H9 (cell line): ENCODE results near the gene CCDC12. TPM values are rescaled to one million over a fixed set of nuclear protein-coding genes. Genes with fewer than 3 reads are reported as not detected.

Source experiments
- DNase-seq: peaks from one replicate; pipeline ENCODE4 v3.0.0-alpha.2; 2017
- H2AFZ ChIP-seq: one replicate; pipeline ENCODE4 v1.6.1; 2013; ENCODE audit warnings: mild to moderate bottlenecking, low read length, control low read depth, moderate library complexity
- H2AK5ac ChIP-seq: 2 replicates; pipeline ENCODE4 v1.6.1; 2013; ENCODE audit warnings: low read length, control low read depth, mixed read lengths; ENCODE audit not compliant: insufficient read length
- H2BK120ac ChIP-seq: one replicate; pipeline ENCODE4 v1.6.1; 2013; ENCODE audit warnings: low read depth, mild to moderate bottlenecking, low read length, control low read depth, inconsistent platforms; ENCODE audit not compliant: poor library complexity, severe bottlenecking
- H2BK12ac ChIP-seq: 2 replicates; pipeline ENCODE4 v1.6.1; 2013; ENCODE audit warnings: low read length, control low read depth, mixed read lengths, low read depth; ENCODE audit not compliant: insufficient read length
- H2BK15ac ChIP-seq: 2 replicates; pipeline ENCODE4 v1.6.1; 2013; ENCODE audit warnings: low read depth, low read length, control low read depth
- H2BK20ac ChIP-seq: one replicate; pipeline ENCODE4 v1.6.1; 2013; ENCODE audit warnings: low read depth, mild to moderate bottlenecking, low read length, control low read depth, inconsistent platforms; ENCODE audit not compliant: poor library complexity, severe bottlenecking
- H2BK5ac ChIP-seq: 2 replicates; pipeline ENCODE4 v1.6.1; 2013; ENCODE audit warnings: low read length, control low read depth, mixed read lengths; ENCODE audit not compliant: insufficient read length
- H3K14ac ChIP-seq: 2 replicates; pipeline ENCODE4 v1.6.1; 2013; ENCODE audit warnings: low read length, control low read depth; ENCODE audit not compliant: insufficient read depth
- H3K18ac ChIP-seq: 2 replicates; pipeline ENCODE4 v1.6.1; 2013; ENCODE audit warnings: low read depth, mild to moderate bottlenecking, mixed read lengths, low read length, control low read depth; ENCODE audit not compliant: insufficient read length
- H3K23ac ChIP-seq: 2 replicates; pipeline ENCODE4 v1.6.1; 2013; ENCODE audit warnings: low read length, control low read depth, mixed read lengths, low read depth; ENCODE audit not compliant: insufficient read length
- H3K23me2 ChIP-seq: 2 replicates; pipeline ENCODE4 v1.6.1; 2013; ENCODE audit warnings: low read depth, mild to moderate bottlenecking, mixed read lengths, low read length, control low read depth; ENCODE audit not compliant: insufficient read length, poor library complexity, severe bottlenecking
- H3K27ac ChIP-seq: 2 replicates; pipeline ENCODE4 v1.5.1; 2013; ENCODE audit warnings: low read length, control low read depth, mixed read lengths, low read depth; ENCODE audit not compliant: insufficient read length
- H3K27me3 ChIP-seq: 2 replicates; pipeline ENCODE4 v1.6.1; 2013; ENCODE audit warnings: low read length, control low read depth, inconsistent platforms; ENCODE audit not compliant: insufficient read depth
- H3K4ac ChIP-seq: 2 replicates; pipeline ENCODE4 v1.6.1; 2013; ENCODE audit warnings: low read depth, mild to moderate bottlenecking, control low read depth, inconsistent platforms, low read length, moderate library complexity
- H3K4me1 ChIP-seq: 2 replicates; pipeline ENCODE4 v1.6.1; 2013; ENCODE audit warnings: low read length, control low read depth, inconsistent platforms; ENCODE audit not compliant: insufficient read depth
- H3K4me2 ChIP-seq: 2 replicates; pipeline ENCODE4 v1.6.1; 2013; ENCODE audit warnings: low read length, control low read depth, mixed read lengths; ENCODE audit not compliant: insufficient read length, insufficient read depth
- H3K56ac ChIP-seq: 2 replicates; pipeline ENCODE4 v1.6.1; 2013; ENCODE audit warnings: low read depth, mild to moderate bottlenecking, mixed read lengths, low read length, control low read depth; ENCODE audit not compliant: insufficient read length
- H3K79me1 ChIP-seq: 2 replicates; pipeline ENCODE4 v1.6.1; 2013; ENCODE audit warnings: low read depth, mild to moderate bottlenecking, moderate library complexity, low read length, control low read depth, inconsistent platforms; ENCODE audit not compliant: insufficient read depth, poor library complexity, severe bottlenecking
- H3K79me2 ChIP-seq: 2 replicates; pipeline ENCODE4 v1.6.1; 2013; ENCODE audit warnings: low read length, control low read depth, inconsistent platforms; ENCODE audit not compliant: insufficient read depth
- H3K9ac ChIP-seq: 2 replicates; pipeline ENCODE4 v1.6.1; 2013; ENCODE audit warnings: low read length, control low read depth, mixed read lengths; ENCODE audit not compliant: insufficient read length; ENCODE audit errors: extremely low read depth
- H3K9me3 ChIP-seq: one replicate; pipeline ENCODE4 v1.6.1; 2013; ENCODE audit warnings: low read depth, low read length, inconsistent platforms; ENCODE audit not compliant: control insufficient read depth
- H3T11ph ChIP-seq: one replicate; pipeline ENCODE4 v1.6.1; 2013; ENCODE audit warnings: mild to moderate bottlenecking, low read length, control low read depth, inconsistent platforms
- H4K20me1 ChIP-seq: one replicate; pipeline ENCODE4 v1.6.1; 2013; ENCODE audit not compliant: control insufficient read depth, insufficient read length, insufficient read depth
- H4K5ac ChIP-seq: 2 replicates; pipeline ENCODE4 v1.6.1; 2013; ENCODE audit warnings: low read depth, mild to moderate bottlenecking, mixed read lengths, low read length, control low read depth; ENCODE audit not compliant: insufficient read length
- H4K8ac ChIP-seq: replicated peaks from 2 replicates; pipeline ENCODE4 v1.6.1; 2013; ENCODE audit warnings: low read length, control low read depth, mixed read lengths, low read depth; ENCODE audit not compliant: insufficient read length
- H4K91ac ChIP-seq: 2 replicates; pipeline ENCODE4 v1.6.1; 2013; ENCODE audit warnings: low read depth, mild to moderate bottlenecking, moderate library complexity, mixed read lengths, low read length, control low read depth; ENCODE audit not compliant: insufficient read length
- H3K27ac Mint-ChIP-seq, 3 experiments: 2 replicates in 2 of 3; 3 replicates in 1 of 3; pipeline ENCODE4 v1.8.0; 2020 to 2021; ENCODE audit warnings: mixed read lengths in 3 of 3, mild to moderate bottlenecking in 1 of 3, moderate library complexity in 1 of 3
- H3K27me3 Mint-ChIP-seq: 2 replicates; pipeline ENCODE4 v1.8.0; 2021; ENCODE audit warnings: low read depth, mild to moderate bottlenecking, moderate library complexity, mixed read lengths
- H3K36me3 Mint-ChIP-seq, 3 experiments: 2 replicates in 2 of 3; 3 replicates in 1 of 3; pipeline ENCODE4 v1.8.0; 2020 to 2021; ENCODE audit warnings: low read depth in 3 of 3, mixed read lengths in 3 of 3; ENCODE audit not compliant: insufficient read depth in 1 of 3
- H3K4me1 Mint-ChIP-seq, 2 experiments: 2 replicates each; pipeline ENCODE4 v1.8.0; 2020; ENCODE audit warnings: mixed read lengths in 2 of 2
- H3K4me3 Mint-ChIP-seq, 2 experiments: 2 replicates in 1 of 2; 3 replicates in 1 of 2; pipeline ENCODE4 v1.8.0; 2020 to 2021; ENCODE audit warnings: mild to moderate bottlenecking in 2 of 2, mixed read lengths in 2 of 2, moderate library complexity in 1 of 2
- H3K9me3 Mint-ChIP-seq, 2 experiments: 2 replicates in 1 of 2; 3 replicates in 1 of 2; pipeline ENCODE4 v1.8.0; 2020; ENCODE audit warnings: mild to moderate bottlenecking in 2 of 2, mixed read lengths in 2 of 2, moderate library complexity in 1 of 2
- CTCF ChIP-seq: fragments of 200-600 bp; sonication (generic); conservative IDR thresholded peaks from 3 replicates; pipeline ENCODE4 v1.8.0; 2021; ENCODE audit warnings: antibody characterized with exemption, mild to moderate bottlenecking
- WGBS: extraction: QIAGEN DNeasy Blood & Tissue Kit; methylation state at CpG from one replicate; pipeline ENCODE4 v1.1.7; 2013; ENCODE audit warnings: missing lambda C conversion rate, low lambda C conversion rate, mixed read lengths; ENCODE audit not compliant: insufficient read length; ENCODE audit errors: extremely low coverage; 5-methylcytosine and 5-hydroxymethylcytosine counted together
- total RNA-seq: library from RNA; stranded (reverse); gene quantifications from 2 replicates; pipeline ENCODE4 v1.2.1, GENCODE V29; 2021

Gene CCDC12
- total RNA-seq, 1 experiment from 2014 or later: 54.0 TPM

GRCh38 chr3:46958467-46959160 lies 17.9 kb downstream of the CCDC12 start:
- no peak overlapping the region for H3T11ph ChIP-seq
- no peak overlapping the region for H4K8ac ChIP-seq
- H3K23ac ChIP-seq: no peak overlapping the region
- H3K56ac ChIP-seq: no peak overlapping the region
- no peaks in the 10 kb centered on the region for H3K9me3 ChIP-seq
- H3K27ac ChIP-seq: no peak overlapping the region
- H3K4ac ChIP-seq: no peak overlapping the region
- DNase-seq: no peak
- no peak overlapping the region for H4K5ac ChIP-seq
- peaks cover 6 to 10% of the 10 kb centered on the region in 2 experiments; a peak in 2 of 5 replicates for H3K9me3 Mint-ChIP-seq
- peaks cover 3% of the 10 kb centered on the region; the same call in 1 of the 2 replicates for H3K4me1 ChIP-seq
- peaks cover 12 to 18% (median 14%) of the 10 kb centered on the region in 3 experiments for H3K36me3 Mint-ChIP-seq
- no peak overlapping the region for H3K4me2 ChIP-seq
- H2BK20ac ChIP-seq: no peak overlapping the region
- H3K18ac ChIP-seq: no peak overlapping the region
- TF ChIP-seq CTCF: no peak
- no peak overlapping the region for H2AFZ ChIP-seq
- H3K79me1 ChIP-seq: peaks cover 9% of the 10 kb centered on the region
- no peak overlapping the region for H3K9ac ChIP-seq
- no peaks in the 10 kb centered on the region for H3K27me3 Mint-ChIP-seq
- peaks cover 44% of the 10 kb centered on the region for H3K79me2 ChIP-seq
- no peaks in the 10 kb centered on the region for H4K20me1 ChIP-seq
- H4K91ac ChIP-seq: no peak overlapping the region
- no peak overlapping the region for H3K4me3 Mint-ChIP-seq
- no peaks in the 10 kb centered on the region for H3K23me2 ChIP-seq
- H2BK12ac ChIP-seq: no peak overlapping the region
- no peak overlapping the region for H2AK5ac ChIP-seq
- no peaks in the 10 kb centered on the region for H3K27me3 ChIP-seq
- H2BK15ac ChIP-seq: no peak overlapping the region
- H3K14ac ChIP-seq: no peak overlapping the region
- H2BK5ac ChIP-seq: no peak overlapping the region
- WGBS: no CpG with 5 or more reads among the region's 9 CpGs
- no peak overlapping the region for H2BK120ac ChIP-seq
- peak overlapping the region in 1 of 3 experiments; percentile 19; a peak in 3 of 7 replicates for H3K27ac Mint-ChIP-seq
- peaks cover 44 to 53% of the 10 kb centered on the region in 2 experiments for H3K4me1 Mint-ChIP-seq
